HG02623 (cell line): ENCODE data around the gene SUSD3.
A peak's percentile ranks its signal among the peaks of the same experiment; 100 is the strongest.
"Not testable (repeated sequence)": the region's sequence is repeated elsewhere in the genome, so short reads cannot be mapped to it uniquely, and the experiment has no call there.

Experiments
- ATAC-seq: cut with Tn5 transposase; IDR thresholded peaks from one replicate; pipeline ENCODE4 v1.9.1; 2021; ENCODE audit warnings: moderate library complexity; ENCODE audit not compliant: unreplicated experiment

SUSD3 gene

GRCh38 chr9:93058355-93059010 is at the start of gene SUSD3:
SUSD3 (plus strand) TSS chr9:93058701; CDS start chr9:93058743, 42 bp downstream.
- peak; percentile 52 for ATAC-seq

- no peak for ATAC-seq
These were observed 49.0 kb upstream of the SUSD3 start for GRCh38 chr9:93009337-93010015.

GRCh38 chr9:93010056-93010455 is 48.4 kb upstream of the SUSD3 start:
- no peak for ATAC-seq

- no peak for ATAC-seq
These were observed 47.8 kb upstream of the SUSD3 start for GRCh38 chr9:93010704-93011103.

DNA sequence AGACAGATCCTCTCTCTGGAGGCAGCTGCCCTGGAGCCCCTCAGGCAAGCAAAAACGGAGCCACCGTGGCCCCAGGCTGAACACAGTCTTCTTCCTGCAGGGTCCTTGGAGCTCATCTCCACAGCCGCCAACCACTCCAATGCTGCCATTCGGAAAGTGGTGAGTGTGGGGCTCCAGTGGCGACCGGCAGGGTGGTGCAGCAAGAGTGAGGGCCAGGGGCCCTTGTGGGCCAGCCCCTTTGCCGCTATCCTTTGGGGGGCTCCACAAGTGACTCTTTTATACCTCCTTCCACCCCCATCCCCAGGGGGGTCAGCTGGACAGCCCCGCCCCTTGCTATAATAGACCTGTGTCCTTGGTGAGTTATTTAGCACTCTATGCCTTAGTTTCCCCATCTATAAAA is 47.4 kb upstream of the SUSD3 start:
- no peak for ATAC-seq

GRCh38 chr9:93012963-93013855 is 45.3 kb upstream of the SUSD3 start:
- ATAC-seq = no peak

DNA sequence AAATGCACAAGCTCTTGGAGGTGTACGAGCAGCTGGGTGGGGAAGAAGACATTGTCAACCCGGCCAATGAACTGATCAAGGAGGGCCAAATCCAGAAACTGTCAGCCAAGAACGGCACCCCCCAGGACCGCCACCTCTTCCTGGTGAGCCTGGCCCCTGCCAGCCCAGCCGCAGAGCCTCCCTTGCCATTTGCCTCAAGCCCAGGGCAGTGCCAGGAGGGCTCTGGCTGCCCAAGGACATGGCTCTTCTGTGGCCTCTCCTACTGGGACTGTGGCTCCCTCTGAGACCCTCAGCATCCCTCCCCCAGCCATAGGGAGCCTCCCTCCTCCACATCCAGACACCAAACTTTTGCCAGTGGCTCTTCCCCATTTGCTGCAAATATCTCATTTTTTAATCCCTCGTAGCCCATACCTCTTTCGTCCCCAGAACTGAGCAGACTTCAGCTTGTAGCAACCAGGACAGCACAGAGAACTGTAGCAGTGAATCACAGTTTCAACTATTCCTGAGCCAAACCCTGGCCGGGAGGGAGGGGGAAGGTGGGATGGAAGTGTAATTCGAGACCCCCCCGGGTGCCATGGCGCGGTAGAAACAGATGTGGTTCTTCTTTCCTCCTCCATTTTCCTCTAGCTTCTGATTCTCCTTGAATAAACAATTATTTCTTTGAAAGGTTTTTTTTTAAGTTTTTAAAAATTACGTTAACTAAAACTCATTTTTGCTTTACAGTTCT is 44.5 kb upstream of the SUSD3 start:
- no peak for ATAC-seq

DNA sequence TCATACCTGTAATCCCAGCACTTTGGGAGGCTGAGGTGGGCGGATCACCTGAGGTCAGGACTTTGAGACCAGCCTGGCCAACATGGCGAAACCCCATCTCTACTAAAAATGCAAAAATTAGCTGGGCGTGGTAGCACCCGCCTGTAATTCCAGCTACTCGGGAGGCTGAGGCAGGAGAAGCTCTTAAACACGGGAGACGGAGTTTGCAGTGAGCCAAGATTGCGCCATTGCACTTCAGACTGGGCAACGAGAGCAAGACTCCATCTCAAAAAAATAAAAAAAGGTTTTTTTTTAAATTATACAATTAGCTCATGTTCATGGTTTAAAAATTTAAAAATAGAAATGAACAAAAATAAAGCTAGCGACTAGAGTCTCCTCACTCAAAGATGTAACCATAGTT is 43.3 kb upstream of the SUSD3 start:
- ATAC-seq = not testable (repeated sequence)

DNA sequence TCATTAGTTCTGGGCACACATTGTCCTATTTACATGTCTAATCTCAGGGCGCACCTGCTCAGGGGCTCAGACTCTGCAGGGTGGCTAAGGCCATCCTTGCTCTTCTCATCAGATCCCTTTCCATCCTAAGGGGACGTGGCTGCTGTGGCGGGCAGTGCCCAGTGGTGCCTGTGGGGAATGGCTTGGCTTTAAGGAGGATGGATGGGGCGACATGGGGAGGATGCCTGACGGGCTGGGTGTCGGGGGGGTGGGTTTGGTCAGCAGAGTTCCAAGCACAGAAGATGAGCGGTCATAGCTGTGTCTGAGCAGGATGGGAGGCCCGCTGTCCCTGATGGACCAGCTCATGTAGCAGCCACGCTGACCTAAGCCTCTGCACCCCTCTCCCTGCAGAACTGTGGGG is 40.9 kb upstream of the SUSD3 start:
- ATAC-seq = no peak

GRCh38 chr9:93020151-93020550 is 38.4 kb upstream of the SUSD3 start:
- no peak for ATAC-seq

DNA sequence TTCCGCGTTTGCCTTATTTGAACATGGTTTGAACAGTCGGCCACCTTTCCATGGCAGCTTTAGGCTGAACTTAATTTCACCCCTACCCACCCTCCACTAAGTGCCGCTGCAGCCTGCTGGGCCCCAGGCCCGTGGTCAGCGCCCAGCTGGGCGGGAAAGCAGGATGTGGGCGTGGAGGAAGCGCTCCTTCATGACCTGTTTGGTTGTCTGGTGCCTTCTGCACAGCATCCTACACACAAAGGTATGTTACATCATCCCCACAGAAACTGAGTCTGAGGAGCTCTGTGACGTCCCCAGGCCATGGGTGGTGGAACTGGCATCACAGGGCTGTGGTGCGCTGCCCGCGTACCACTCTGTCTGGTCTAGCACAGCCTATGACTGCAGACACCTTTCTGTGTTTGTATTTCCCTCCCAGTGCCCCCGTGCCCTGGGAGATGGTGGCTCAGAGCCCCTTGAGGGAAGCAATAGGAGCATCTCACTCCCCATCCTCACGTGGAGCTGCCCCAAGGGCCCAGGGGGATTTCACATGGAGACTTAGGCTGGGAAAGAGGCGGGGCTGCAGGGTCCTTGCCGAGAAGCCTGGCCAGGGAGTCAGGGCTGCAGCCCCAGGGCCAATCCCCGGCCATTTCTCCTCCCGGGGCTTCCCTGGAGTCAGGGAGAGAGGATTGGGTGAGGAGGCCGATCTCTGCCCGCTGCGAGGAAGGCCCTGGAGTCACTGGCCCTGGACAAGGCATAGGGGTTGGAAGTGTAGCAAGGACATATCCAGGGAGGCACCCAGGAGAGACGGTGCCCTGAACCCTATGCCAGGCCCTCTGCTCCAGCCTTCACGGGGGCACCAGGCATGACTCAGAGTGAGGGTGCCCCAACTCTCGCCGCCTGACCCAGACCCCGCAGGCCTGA is 37.5 kb upstream of the SUSD3 start:
- no peak for ATAC-seq

DNA sequence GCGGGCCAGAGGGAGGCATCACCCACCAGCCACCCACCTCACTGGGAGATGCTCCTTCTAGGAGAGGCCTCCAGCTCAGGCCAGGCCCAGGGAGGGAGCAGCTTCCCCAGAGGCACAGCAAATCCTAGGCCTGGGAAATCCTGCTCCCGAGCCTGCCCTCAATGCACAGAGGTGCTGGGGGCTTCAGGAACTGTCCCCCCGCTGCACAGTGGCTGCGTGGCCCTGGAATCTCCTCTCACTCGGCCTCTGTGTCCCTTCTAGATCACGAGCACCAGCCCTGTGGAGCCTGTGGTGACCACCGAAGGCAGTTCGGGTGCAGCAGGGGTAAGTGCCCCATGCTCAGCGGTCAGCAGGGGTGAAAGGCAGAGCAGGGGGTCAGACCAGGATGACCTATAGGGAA is 36.4 kb upstream of the SUSD3 start:
- no peak for ATAC-seq

DNA sequence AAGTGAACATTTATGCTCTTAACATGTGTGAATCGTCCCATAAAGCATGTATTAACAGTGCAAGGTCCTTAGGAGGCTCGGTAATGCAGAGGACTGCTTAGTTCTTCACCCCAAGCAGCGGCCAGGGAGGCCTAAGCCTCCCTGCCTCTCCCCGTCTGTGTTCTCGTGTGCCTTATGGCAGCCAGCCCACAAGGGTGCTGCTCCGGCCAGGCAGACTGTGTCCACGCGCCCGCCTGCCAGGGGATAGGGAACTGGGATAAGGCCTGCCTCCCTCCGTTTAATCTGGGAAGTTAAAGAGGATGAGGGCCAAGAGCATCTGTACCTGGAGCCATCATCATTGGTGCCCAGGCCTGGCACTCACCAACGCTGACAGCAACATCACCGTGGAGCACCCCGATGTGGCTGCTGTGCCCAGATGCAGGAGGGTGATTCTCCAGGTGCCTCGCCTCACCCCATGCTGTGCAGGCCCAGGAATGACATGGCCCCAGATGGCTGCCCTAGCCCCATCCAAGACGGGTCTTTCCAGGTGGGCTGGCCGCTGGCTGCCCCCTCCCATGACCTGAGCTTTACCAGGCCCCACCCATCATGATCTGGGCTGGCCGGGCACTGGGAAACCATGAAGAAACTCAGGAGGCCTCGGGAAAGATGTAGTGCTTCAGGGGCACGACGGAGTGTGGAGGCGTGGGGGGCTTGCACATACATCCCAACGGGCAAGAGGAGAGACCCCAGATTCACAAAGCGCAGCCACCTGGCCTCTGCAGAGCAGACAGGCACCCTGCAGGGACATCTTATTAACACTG is 35.6 kb upstream of the SUSD3 start:
- ATAC-seq = no peak

GRCh38 chr9:93023521-93023815 is 35.0 kb upstream of the SUSD3 start:
- ATAC-seq = no peak

DNA sequence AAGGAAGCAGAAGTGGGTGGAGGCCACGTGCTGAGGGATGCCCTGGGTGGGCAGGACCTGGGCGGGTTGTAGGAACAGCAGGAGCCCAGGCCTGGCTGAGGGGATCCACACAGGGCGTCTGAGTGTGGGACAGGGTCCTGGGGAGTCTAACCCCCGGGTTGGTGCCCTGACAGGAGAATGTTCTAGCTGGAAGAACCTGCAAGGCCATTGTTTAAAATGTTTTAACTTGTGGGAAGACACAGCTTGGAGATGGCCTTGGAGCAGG is 33.9 kb upstream of the SUSD3 start:
- no peak for ATAC-seq

GRCh38 chr9:93024986-93025630 is 33.4 kb upstream of the SUSD3 start:
- no peak for ATAC-seq

DNA sequence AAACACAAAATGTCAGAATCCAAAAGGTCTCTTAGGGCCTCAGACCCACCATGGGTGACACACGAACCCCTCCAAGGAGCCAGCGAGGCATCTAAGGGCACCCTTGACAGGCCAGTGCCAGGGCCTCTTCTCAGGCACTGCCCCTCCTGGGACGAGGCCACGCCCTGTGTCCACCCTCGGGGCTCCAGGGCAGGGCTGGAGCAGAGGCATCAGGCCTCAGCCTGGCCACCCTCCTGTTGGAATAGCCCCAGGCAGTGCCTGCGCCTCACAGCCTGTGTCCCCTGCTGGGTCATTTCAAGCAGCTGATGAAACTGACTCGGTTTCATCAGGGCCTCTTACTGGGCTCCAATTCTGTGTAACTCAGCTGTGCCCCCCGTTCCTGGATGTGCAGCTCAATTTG is 32.8 kb upstream of the SUSD3 start:
- ATAC-seq = no peak

DNA sequence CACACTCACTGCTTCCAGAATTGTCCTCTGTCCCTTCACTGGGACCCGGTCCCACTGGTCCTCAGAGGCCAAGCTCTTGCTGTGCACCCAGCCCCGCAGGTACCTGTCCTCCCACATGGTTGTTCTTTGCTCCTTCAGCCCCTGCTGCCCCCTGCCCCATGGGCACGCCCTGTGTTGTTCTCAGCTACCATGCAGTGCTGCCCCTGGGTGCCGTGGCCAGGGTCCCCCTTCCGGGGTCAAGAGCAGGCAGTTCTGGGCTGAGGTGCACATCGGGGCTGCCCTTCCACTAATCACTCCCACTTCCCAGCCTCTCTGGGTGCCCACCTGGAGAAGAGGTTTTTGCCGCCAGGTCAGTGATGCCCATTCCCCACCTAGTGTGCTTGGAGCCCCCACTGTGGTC is 31.9 kb upstream of the SUSD3 start:
- ATAC-seq = no peak

GRCh38 chr9:93027750-93028149 is 30.8 kb upstream of the SUSD3 start:
- no peak for ATAC-seq
